Lung (tissue), 16 donors: ENCODE results near the gene GORASP2. TPM values are rescaled to one million over a fixed set of nuclear protein-coding genes. Genes with fewer than 3 reads are reported as not detected.
A peak's percentile ranks its signal among the peaks of the same experiment; 100 is the strongest.

ENCODE experiments used
- ATAC-seq: fragments of 200-7000 bp; cut with Tn5 transposase; one replicate; pipeline ENCODE4 v1.9.1; 2020; ENCODE audit warnings: moderate number of reproducible peaks; ENCODE audit not compliant: insufficient read depth, low FRiP score
- DNase-seq, 3 donors: peaks; one replicate each; pipeline ENCODE4 v3.0.0-alpha.2; 2013 to 2017
- H3K27ac ChIP-seq, 2 donors: one replicate each; pipeline ENCODE4 v1.5.1; 2013; ENCODE audit warnings: mild to moderate bottlenecking in 2 of 2, moderate library complexity in 2 of 2, control low read depth in 1 of 2, inconsistent platforms in 1 of 2, low read depth in 1 of 2, low read length in 1 of 2
- H3K27me3 ChIP-seq, 3 donors: one replicate each; pipeline ENCODE4 v1.5.1; 2013; ENCODE audit warnings: low read length in 2 of 3; ENCODE audit not compliant: control insufficient read depth in 3 of 3, insufficient read depth in 3 of 3
- H3K36me3 ChIP-seq, 4 donors: one replicate each; pipeline ENCODE4 v1.5.1; 2013; ENCODE audit warnings: low read length in 4 of 4, mild to moderate bottlenecking in 1 of 4, moderate library complexity in 1 of 4; ENCODE audit not compliant: control insufficient read depth in 4 of 4, insufficient read depth in 4 of 4
- H3K4me1 ChIP-seq, 5 donors: one replicate each; pipeline ENCODE4 v1.5.1; 2013; ENCODE audit warnings: low read length in 5 of 5, mild to moderate bottlenecking in 2 of 5, moderate library complexity in 1 of 5; ENCODE audit not compliant: control insufficient read depth in 5 of 5, insufficient read depth in 5 of 5
- H3K4me3 ChIP-seq: one replicate; pipeline ENCODE4 v1.5.1; 2013; ENCODE audit warnings: mild to moderate bottlenecking, control low read depth, moderate library complexity
- H3K9ac ChIP-seq, 2 donors: one replicate each; pipeline ENCODE4 v1.5.1; 2013; ENCODE audit warnings: low read length in 2 of 2, control low read depth in 1 of 2; ENCODE audit not compliant: insufficient read depth in 1 of 2
- H3K9me3 ChIP-seq, 4 donors: one replicate each; pipeline ENCODE4 v1.5.1; 2013; ENCODE audit warnings: low read length in 3 of 4, mild to moderate bottlenecking in 1 of 4, moderate library complexity in 1 of 4; ENCODE audit not compliant: control insufficient read depth in 4 of 4, insufficient read depth in 3 of 4
- CTCF ChIP-seq: IDR thresholded peaks from 2 replicates; pipeline ENCODE4 v1.5.1; 2012; ENCODE audit warnings: mild to moderate bottlenecking; ENCODE audit errors: control extremely low read depth, extremely low read depth
- WGBS, 2 donors: extraction: QIAGEN DNeasy Blood & Tissue Kit; methylation state at CpG; one replicate each; pipeline ENCODE4 v1.1.7; 2013; 5-methylcytosine and 5-hydroxymethylcytosine counted together
- long read RNA-seq, 5 donors: transcript quantifications; one replicate each; lab custom pipeline, GENCODE V29; 2026
- polyA plus RNA-seq, 2 donors: library from polyadenylated mRNA; stranded (reverse); fragments of 200-250 nt; gene quantifications; one replicate each; pipeline ENCODE4 v1.2.1, GENCODE V29; 2013
- total RNA-seq, 2 donors: library from RNA; depleted of rRNA in 1 of 2; stranded (reverse); fragments of >200 nt in 1 of 2; gene quantifications; one replicate each; pipeline ENCODE4 v1.2.1, GENCODE V29; 2014 to 2021
- donor health status: control.
- donor health status: control.
- donor health status: Bipolar disorder and iron deficiency.
- donor health status: healthy.
- donor health status: DM: yes; HTN: yes; CAD: no.

GORASP2 gene
- total RNA-seq = 10 to 100 TPM; 32.1 to 65.2 TPM
- 10 to 100 TPM; 35.8 to 55.5 TPM for polyA plus RNA-seq
- long read RNA-seq, donor 1, transcript GORASP2-207 (5 exons, 2,096 nt) = minor isoform, 10 of 58 reads
- long read RNA-seq, donor 1, transcript GORASP2-201 (10 exons, 3,173 nt) = major isoform, 19 of 58 reads
- long read RNA-seq, donor 1, partial matches to known transcripts = 29 of 58 reads
- long read RNA-seq, donor 1, other reads (novel, unspliced or antisense) = 0 of 58 reads
- long read RNA-seq, donor 2, transcript GORASP2-201 (10 exons, 3,173 nt) = major isoform, 10 of 14 reads
- long read RNA-seq, donor 2, partial matches to known transcripts = 0 of 14 reads
- long read RNA-seq, donor 2, other reads (novel, unspliced or antisense) = 0 of 14 reads
- long read RNA-seq, donor 3, transcript GORASP2-201 (10 exons, 3,173 nt) = major isoform, 5 of 32 reads
- long read RNA-seq, donor 3, partial matches to known transcripts = 24 of 32 reads
- long read RNA-seq, donor 3, other reads (novel, unspliced or antisense) = 0 of 32 reads
- long read RNA-seq, donor 4, transcript GORASP2-207 (5 exons, 2,096 nt) = minor isoform, 6 of 28 reads
- long read RNA-seq, donor 4, transcript GORASP2-201 (10 exons, 3,173 nt) = major isoform, 8 of 28 reads
- long read RNA-seq, donor 4, partial matches to known transcripts = 14 of 28 reads
- long read RNA-seq, donor 4, other reads (novel, unspliced or antisense) = 0 of 28 reads
- long read RNA-seq, donor 5, transcript GORASP2-201 (10 exons, 3,173 nt) = major isoform, 17 of 85 reads
- long read RNA-seq, donor 5, transcript GORASP2-207 (5 exons, 2,096 nt) = minor isoform, 10 of 85 reads
- long read RNA-seq, donor 5, partial matches to known transcripts = 55 of 85 reads
- long read RNA-seq, donor 5, other reads (novel, unspliced or antisense) = 0 of 85 reads

GRCh38 chr2:170928824-170929685 lies at the start of gene GORASP2:
GORASP2 (plus strand) TSS chr2:170929253; CDS start chr2:170929341, 88 bp downstream.
- no peaks in the 10 kb centered on the region for H3K9me3 ChIP-seq
- peak; percentile 99 to 100 (median 100) for DNase-seq
- 0 to 1% methylated on average over 62 to 95 of the region's 95 CpGs for WGBS, 2 donors
- peak; percentile 99 for ATAC-seq
- peak within 1 kb of the TSS; percentile 84 to 88 for H3K9ac ChIP-seq
- H3K4me3 ChIP-seq = peak within 1 kb of the TSS; percentile 99
- no peaks in the 10 kb centered on the region for H3K27me3 ChIP-seq
- TF ChIP-seq CTCF = peak; percentile 48
- H3K4me1 ChIP-seq = peaks cover 3 to 14% (median 8%) of the 10 kb centered on the region in 5 donors
- H3K36me3 ChIP-seq = no peaks in the 10 kb centered on the region
- H3K27ac ChIP-seq = peak within 1 kb of the TSS; percentile 90 to 97

- Histone ChIP-seq H3K27me3 (peaks cover 0 to 3% (median 0%) of the 10 kb centered on the region in 3 donors), H3K4me1 (peaks cover 0 to 4% (median 0%) of the 10 kb centered on the region in 5 donors), H3K9ac (no peak overlapping the region), H3K27ac (no peak overlapping the region), H3K36me3 (no peaks in the 10 kb centered on the region), H3K9me3 (peaks cover 0 to 1% (median 0%) of the 10 kb centered on the region in 4 donors), H3K4me3 (no peak overlapping the region)
- TF ChIP-seq CTCF = no peak
- whole genome bisulfite sequencing, 2 donors = 57 to 73% methylated on average over 3 of the region's 3 CpGs
- ATAC-seq (no peak), DNase-seq (no peak)
These were observed 47.2 kb upstream of the GORASP2 start for GRCh38 chr2:170881840-170882239.

- H3K9me3 ChIP-seq = peaks cover 0 to 1% (median 0%) of the 10 kb centered on the region in 4 donors
- peaks cover 0 to 4% (median 0%) of the 10 kb centered on the region in 5 donors for H3K4me1 ChIP-seq
- ATAC-seq (no peak), DNase-seq (no peak)
- peaks cover 0 to 3% (median 0%) of the 10 kb centered on the region in 3 donors for H3K27me3 ChIP-seq
- WGBS, 2 donors = 77 to 92% methylated on average over 2 of the region's 2 CpGs
- no peaks in the 10 kb centered on the region for H3K36me3 ChIP-seq
- no peak overlapping the region for H3K27ac ChIP-seq
- H3K9ac ChIP-seq = no peak overlapping the region
- no peak for TF ChIP-seq CTCF
- H3K4me3 ChIP-seq = no peak overlapping the region
These were observed 46.3 kb upstream of the GORASP2 start for GRCh38 chr2:170882758-170883157.
